HCT116 (cell line): ENCODE data around the gene TAF15.

Source experiments
- CEBPB ChIP-seq: IDR thresholded peaks from 2 replicates; pipeline ENCODE4 v1.6.1; 2012; ENCODE audit warnings: low read depth
- ELF1 ChIP-seq: IDR thresholded peaks from 2 replicates; pipeline ENCODE4 v1.6.1; 2012; ENCODE audit warnings: low read depth, borderline replicate concordance
- EZH2 ChIP-seq: fragments of 200-600 bp; sonication (generic); IDR thresholded peaks from 2 replicates; pipeline ENCODE4 v1.6.1; 2017; ENCODE audit warnings: antibody characterized with exemption, mixed run types
- EZH2phosphoT487 ChIP-seq: fragments of 200-600 bp; IDR thresholded peaks from 2 replicates; pipeline ENCODE4 v1.6.1; 2018; ENCODE audit warnings: antibody characterized with exemption, borderline replicate concordance
- POLR2A ChIP-seq: IDR thresholded peaks from 2 replicates; pipeline ENCODE4 v1.7.0; 2011; ENCODE audit warnings: borderline replicate concordance; ENCODE audit not compliant: insufficient read depth, insufficient read length; ENCODE audit errors: extremely low read depth
- POLR2AphosphoS5 ChIP-seq: IDR thresholded peaks from 2 replicates; pipeline ENCODE4 v1.6.1; 2011; ENCODE audit warnings: mild to moderate bottlenecking, low read depth, low read length, moderate library complexity
- ZBTB33 ChIP-seq: IDR thresholded peaks from 2 replicates; pipeline ENCODE4 v1.6.1; 2011; ENCODE audit warnings: mild to moderate bottlenecking, low read length, moderate library complexity; ENCODE audit not compliant: insufficient replicate concordance; ENCODE audit errors: extremely low read depth
- ZFX ChIP-seq: fragments of 450-650 bp; IDR thresholded peaks from 2 replicates; pipeline ENCODE4 v1.6.1; 2017
- ZNF274 ChIP-seq: fragments of 200-500 bp; sonication (Bioruptor generic); IDR thresholded peaks from 2 replicates; pipeline ENCODE4 v1.6.1; 2014; ENCODE audit warnings: mild to moderate bottlenecking, low read depth, low read length, inconsistent platforms
- TF ChIP-seq, protein P1 (sequence below), 3 experiments: fragments of 200-600 bp in 1 of 3; sonication (generic) in 1 of 3; IDR thresholded peaks in 2 of 3; conservative IDR thresholded peaks in 1 of 3; 2 replicates each; pipeline ENCODE4 v1.5.1; 2012 to 2017; ENCODE audit warnings: low read depth in 2 of 3, low read length in 2 of 3, antibody characterized with exemption in 1 of 3, borderline replicate concordance in 1 of 3, control low read depth in 1 of 3, mild to moderate bottlenecking in 1 of 3, mixed read lengths in 1 of 3, mixed run types in 1 of 3, moderate library complexity in 1 of 3; ENCODE audit not compliant: insufficient read depth in 1 of 3
- TF ChIP-seq, protein P2 (sequence below): IDR thresholded peaks from 2 replicates; pipeline ENCODE4 v1.6.1; 2012

DNA sequence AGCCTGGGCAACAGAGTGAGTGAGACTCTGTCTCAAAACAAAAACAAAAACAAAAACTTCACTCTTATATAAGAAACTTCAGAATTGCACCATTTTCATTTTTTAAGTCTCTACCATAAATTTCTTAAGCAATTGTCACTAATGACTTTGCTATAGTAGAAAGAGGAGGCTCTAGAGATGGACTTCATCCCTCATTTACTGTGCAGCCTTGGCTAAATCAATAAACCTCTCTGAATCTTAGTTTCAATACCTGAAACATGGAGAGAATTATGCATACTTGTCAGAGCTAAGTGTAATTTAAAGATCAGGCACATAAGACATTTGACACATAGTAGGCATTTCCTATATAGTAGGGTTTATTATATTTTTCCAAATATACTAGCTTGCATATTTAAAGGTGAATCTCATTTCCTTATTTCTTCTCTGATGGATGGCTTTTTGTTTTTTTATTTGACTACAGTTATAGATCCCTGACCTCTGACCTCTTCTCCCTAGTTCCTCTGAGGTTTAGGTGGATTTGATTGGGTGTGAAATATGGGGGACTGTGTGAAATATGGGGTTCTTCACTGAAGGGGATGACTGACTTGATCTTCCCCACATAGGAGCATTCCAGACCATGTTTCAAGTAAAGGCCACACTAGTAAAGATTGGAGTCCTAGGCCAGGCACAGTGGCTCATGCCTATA lies 68.2 kb downstream of the TAF15 start:
- TF ChIP-seq, protein P1, sequence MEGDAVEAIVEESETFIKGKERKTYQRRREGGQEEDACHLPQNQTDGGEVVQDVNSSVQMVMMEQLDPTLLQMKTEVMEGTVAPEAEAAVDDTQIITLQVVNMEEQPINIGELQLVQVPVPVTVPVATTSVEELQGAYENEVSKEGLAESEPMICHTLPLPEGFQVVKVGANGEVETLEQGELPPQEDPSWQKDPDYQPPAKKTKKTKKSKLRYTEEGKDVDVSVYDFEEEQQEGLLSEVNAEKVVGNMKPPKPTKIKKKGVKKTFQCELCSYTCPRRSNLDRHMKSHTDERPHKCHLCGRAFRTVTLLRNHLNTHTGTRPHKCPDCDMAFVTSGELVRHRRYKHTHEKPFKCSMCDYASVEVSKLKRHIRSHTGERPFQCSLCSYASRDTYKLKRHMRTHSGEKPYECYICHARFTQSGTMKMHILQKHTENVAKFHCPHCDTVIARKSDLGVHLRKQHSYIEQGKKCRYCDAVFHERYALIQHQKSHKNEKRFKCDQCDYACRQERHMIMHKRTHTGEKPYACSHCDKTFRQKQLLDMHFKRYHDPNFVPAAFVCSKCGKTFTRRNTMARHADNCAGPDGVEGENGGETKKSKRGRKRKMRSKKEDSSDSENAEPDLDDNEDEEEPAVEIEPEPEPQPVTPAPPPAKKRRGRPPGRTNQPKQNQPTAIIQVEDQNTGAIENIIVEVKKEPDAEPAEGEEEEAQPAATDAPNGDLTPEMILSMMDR (IDR thresholded peaks at IDR 0.05 in 2 of 3, conservative IDR thresholded peaks at IDR 0.05 in 1 of 3; ENCODE audit: borderline replicate concordance in 1 of 3, insufficient read depth in 1 of 3, low read depth in 2 of 3, low read length in 2 of 3), result no peak
- no peak for TF ChIP-seq EZH2phosphoT487
- TF ChIP-seq POLR2AphosphoS5, result no peak
- TF ChIP-seq ELF1, result no peak
- no peak for TF ChIP-seq ZNF274
- no peak for TF ChIP-seq CEBPB
- no peak for TF ChIP-seq ZFX
- TF ChIP-seq POLR2A, result no peak
- TF ChIP-seq EZH2, result no peak
- TF ChIP-seq, protein P2, sequence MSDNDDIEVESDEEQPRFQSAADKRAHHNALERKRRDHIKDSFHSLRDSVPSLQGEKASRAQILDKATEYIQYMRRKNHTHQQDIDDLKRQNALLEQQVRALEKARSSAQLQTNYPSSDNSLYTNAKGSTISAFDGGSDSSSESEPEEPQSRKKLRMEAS, result no peak
- TF ChIP-seq ZBTB33, result no peak
